ENCODE results near the gene SH2D3C. TPM values are rescaled to one million over a fixed set of nuclear protein-coding genes. Genes with fewer than 3 reads are reported as not detected.

Gene SH2D3C
- total and polyA plus RNA-seq, 2 of the 4 experiments (the other 2 are of a cell fraction), result under 0.01 to 0.24 TPM

- Histone ChIP-seq H3K23ac (ENCODE audit: low read depth, low read length) (no peak overlapping the region), H3K9me1 (ENCODE audit: insufficient read depth, low read length) (no peaks in the 10 kb centered on the region; the same call in none of the 2 replicates), H3K18ac (ENCODE audit: low read depth, low read length) (no peak overlapping the region), H4K20me1 (ENCODE audit: insufficient read depth, low read length) (no peaks in the 10 kb centered on the region), H3K27me3 (ENCODE audit: control insufficient read depth, insufficient read depth, low read length) (no peaks in the 10 kb centered on the region; the same call in 1 of the 2 replicates), H3K4me1 (ENCODE audit: control insufficient read depth, insufficient read depth, low read length) (no peaks in the 10 kb centered on the region), H2BK120ac (ENCODE audit: low read depth, low read length) (no peak overlapping the region), H3K4ac (ENCODE audit: low read depth, low read length) (no peak overlapping the region), H3K9ac (ENCODE audit: low read depth, low read length) (no peak overlapping the region), H4K8ac (ENCODE audit: low read depth in 2 of 2, low read length in 2 of 2) (no peak overlapping the region), H3K4me3 (ENCODE audit: insufficient read depth, low read depth, low read length) (no peak overlapping the region), H4K91ac (ENCODE audit: insufficient read depth, low read depth, low read length) (no peak overlapping the region), H2AK9ac (replicated peaks; ENCODE audit: low read depth, low read length, poor library complexity) (no peak overlapping the region), H2AK5ac (ENCODE audit: low read depth, low read length) (no peak overlapping the region), H3K79me1 (ENCODE audit: low read depth in 1 of 2, low read length in 2 of 2) (no peaks in the 10 kb centered on the region), H2AFZ (replicated peaks; ENCODE audit: low read length, poor library complexity) (no peak overlapping the region), H2BK5ac (ENCODE audit: low read depth, low read length, poor library complexity, severe bottlenecking) (no peak overlapping the region), H4K5ac (ENCODE audit: low read depth, low read length) (no peak overlapping the region), H3K36me3 (ENCODE audit: control insufficient read depth, insufficient read depth, low read length) (no peaks in the 10 kb centered on the region), H2BK15ac (ENCODE audit: low read depth, low read length) (no peak overlapping the region), H3K27ac (ENCODE audit: insufficient read depth, low read length) (no peak overlapping the region), H2BK20ac (ENCODE audit: low read depth, low read length) (no peak overlapping the region), H3K9me3 (ENCODE audit: control insufficient read depth, insufficient read depth, low read length) (no peaks in the 10 kb centered on the region), H3K56ac (ENCODE audit: extremely low read depth, insufficient read depth, low read length) (no peak overlapping the region), H3K4me2 (ENCODE audit: low read depth, low read length) (no peak overlapping the region), H3K14ac (replicated peaks; ENCODE audit: low read depth, low read length) (no peak overlapping the region)
- no CpG with 5 or more reads among the region's 5 CpGs for WGBS, 2 experiments (ENCODE audit: extremely low coverage in 2 of 2, insufficient read length in 1 of 2)
- dilution Hi-C loops (cut with HindIII; ENCODE audit: low sequenced_read_pairs, unreplicated experiment) (no loop called here), in situ Hi-C loops (cut with MboI; ENCODE audit: low sequenced_read_pairs) (no loop called here), intact Hi-C loops (cut with micrococcal nuclease) (no loop called here)
- no peak for DNase-seq
- no peak for ATAC-seq (ENCODE audit: low read depth)
- BruUV-seq (replicated peaks), result no TSS peak
- ChIA-PET CTCF (no interaction called here), POLR2A (ENCODE audit: unreplicated experiment) (no interaction called here)
- TF ChIP-seq NFE2L2 (IDR thresholded peaks at IDR 0.05; ENCODE audit: low read depth, low read length) (no peak), CHD1 (IDR thresholded peaks at IDR 0.05; ENCODE audit: low read depth, low read length) (no peak)
Measured at GRCh38 chr9:127700594-127701255, 77.7 kb downstream of the SH2D3C start.

All from IMR-90 (cell line).